ENCODE data around the gene SEPHS2.

DNA sequence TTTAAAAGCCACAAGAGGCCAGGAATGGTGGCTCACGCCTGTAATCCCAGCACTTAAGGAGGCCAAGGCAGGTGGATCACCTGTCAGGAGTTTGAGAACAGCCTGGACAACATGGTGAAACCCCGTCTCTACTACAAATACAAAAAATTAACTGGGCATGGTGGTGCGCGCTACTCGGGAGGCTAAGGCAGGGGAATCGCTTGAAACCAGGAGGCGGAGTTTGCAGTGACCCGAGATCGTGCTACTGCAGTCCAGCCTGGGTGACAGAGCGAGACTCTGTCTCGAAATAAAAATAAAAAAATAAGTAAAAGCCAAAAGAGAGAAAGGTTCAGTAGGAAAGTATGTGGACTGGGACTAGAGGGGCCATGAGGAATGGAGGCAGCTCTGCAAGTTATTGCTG is 13.8 kb upstream of the SEPHS2 start:
- TF ChIP-seq, protein P1, sequence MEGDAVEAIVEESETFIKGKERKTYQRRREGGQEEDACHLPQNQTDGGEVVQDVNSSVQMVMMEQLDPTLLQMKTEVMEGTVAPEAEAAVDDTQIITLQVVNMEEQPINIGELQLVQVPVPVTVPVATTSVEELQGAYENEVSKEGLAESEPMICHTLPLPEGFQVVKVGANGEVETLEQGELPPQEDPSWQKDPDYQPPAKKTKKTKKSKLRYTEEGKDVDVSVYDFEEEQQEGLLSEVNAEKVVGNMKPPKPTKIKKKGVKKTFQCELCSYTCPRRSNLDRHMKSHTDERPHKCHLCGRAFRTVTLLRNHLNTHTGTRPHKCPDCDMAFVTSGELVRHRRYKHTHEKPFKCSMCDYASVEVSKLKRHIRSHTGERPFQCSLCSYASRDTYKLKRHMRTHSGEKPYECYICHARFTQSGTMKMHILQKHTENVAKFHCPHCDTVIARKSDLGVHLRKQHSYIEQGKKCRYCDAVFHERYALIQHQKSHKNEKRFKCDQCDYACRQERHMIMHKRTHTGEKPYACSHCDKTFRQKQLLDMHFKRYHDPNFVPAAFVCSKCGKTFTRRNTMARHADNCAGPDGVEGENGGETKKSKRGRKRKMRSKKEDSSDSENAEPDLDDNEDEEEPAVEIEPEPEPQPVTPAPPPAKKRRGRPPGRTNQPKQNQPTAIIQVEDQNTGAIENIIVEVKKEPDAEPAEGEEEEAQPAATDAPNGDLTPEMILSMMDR (conservative IDR thresholded peaks at IDR 0.05) = no peak
- no peak for TF ChIP-seq ZFX (IDR thresholded peaks at IDR 0.05)

Measured in C4-2B (cell line).